ENCODE data around the gene POU4F3.

The POU4F3 gene

DNA sequence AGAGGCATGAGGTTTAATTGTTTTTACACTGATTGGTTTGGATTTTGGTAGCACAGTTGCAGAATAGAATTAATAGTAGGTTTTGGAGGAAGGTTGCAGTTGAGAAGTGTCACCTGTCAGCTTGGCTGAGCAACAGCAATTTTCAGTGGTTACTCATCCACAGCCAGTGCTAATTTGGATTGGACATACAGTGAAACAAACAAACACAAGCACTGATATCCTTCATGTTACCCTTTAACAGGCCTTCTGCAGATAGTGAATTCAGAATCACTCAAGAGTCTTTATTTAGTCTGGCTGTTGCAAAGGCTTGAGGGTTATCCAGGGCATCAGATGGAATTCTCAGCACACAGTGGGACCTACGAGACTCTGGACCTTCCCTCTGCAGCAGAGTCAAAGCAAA lies 31.8 kb upstream of the POU4F3 start:
- in situ Hi-C loops (cut with HindIII; ENCODE audit: low sequenced_read_pairs), result no loop called here
- TF ChIP-seq, protein P1, sequence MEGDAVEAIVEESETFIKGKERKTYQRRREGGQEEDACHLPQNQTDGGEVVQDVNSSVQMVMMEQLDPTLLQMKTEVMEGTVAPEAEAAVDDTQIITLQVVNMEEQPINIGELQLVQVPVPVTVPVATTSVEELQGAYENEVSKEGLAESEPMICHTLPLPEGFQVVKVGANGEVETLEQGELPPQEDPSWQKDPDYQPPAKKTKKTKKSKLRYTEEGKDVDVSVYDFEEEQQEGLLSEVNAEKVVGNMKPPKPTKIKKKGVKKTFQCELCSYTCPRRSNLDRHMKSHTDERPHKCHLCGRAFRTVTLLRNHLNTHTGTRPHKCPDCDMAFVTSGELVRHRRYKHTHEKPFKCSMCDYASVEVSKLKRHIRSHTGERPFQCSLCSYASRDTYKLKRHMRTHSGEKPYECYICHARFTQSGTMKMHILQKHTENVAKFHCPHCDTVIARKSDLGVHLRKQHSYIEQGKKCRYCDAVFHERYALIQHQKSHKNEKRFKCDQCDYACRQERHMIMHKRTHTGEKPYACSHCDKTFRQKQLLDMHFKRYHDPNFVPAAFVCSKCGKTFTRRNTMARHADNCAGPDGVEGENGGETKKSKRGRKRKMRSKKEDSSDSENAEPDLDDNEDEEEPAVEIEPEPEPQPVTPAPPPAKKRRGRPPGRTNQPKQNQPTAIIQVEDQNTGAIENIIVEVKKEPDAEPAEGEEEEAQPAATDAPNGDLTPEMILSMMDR (IDR thresholded peaks at IDR 0.05; ENCODE audit: low read depth, low read length), result no peak
- no peak for DNase-seq (ENCODE audit: low read depth, low spot score)
- H3K4me3 ChIP-seq (ENCODE audit: low read depth, low read length), result no peak overlapping the region

- in situ Hi-C loops (cut with HindIII; ENCODE audit: low sequenced_read_pairs), result no loop called here
- no peak for DNase-seq (ENCODE audit: low read depth, low spot score)
- TF ChIP-seq, protein P1 (IDR thresholded peaks at IDR 0.05; ENCODE audit: low read depth, low read length), result no peak
- no peak overlapping the region for H3K4me3 ChIP-seq (ENCODE audit: low read depth, low read length)
Observed at GRCh38 chr5:146307796-146308195, 30.8 kb upstream of the POU4F3 start.

DNA sequence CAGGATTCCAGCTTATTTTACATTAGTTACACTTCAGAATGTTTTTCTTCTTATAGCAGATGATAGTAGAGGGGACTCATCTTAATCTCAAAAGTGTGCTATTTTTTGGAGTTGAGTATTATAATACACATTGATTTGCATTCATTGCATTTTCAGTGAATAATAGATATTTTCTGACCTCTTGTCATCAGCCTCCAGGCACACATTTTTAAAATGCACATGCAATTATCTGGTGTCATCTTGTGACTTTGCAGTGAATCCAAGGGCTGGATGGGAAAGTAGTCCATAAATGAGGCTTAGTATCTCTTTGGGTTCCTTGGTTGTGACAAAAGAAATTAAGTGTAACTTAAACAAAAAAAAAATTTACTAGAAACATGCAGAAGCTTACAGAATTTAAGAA lies 28.1 kb upstream of the POU4F3 start:
- in situ Hi-C loops (cut with HindIII; ENCODE audit: low sequenced_read_pairs), result no loop called here
- TF ChIP-seq, protein P1 (IDR thresholded peaks at IDR 0.05; ENCODE audit: low read depth, low read length), result no peak
- H3K4me3 ChIP-seq (ENCODE audit: low read depth, low read length), result no peak overlapping the region
- DNase-seq (ENCODE audit: low read depth, low spot score), result no peak

DNA sequence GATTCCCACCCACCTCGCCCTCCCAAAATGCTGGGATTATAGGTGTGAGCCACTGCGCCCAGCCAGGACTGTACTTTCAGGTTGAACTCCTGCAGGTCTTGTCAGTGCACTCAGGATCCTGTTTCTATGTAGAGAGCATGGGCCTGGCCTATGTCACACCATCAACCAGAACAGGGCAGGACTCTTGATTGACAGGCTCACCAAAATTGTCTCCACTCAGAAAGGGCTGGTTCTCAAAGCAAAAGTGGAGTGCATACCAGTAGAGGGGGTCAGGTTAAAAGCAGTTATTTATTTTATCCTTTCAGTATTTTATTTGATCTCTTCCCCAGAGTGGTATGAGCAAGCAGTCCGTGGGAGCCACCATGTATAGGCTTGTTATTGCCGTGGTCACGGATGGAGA lies 27.4 kb upstream of the POU4F3 start:
- TF ChIP-seq, protein P1 (IDR thresholded peaks at IDR 0.05; ENCODE audit: low read depth, low read length), result no peak
- in situ Hi-C loops (cut with HindIII; ENCODE audit: low sequenced_read_pairs), result no loop called here
- H3K4me3 ChIP-seq (ENCODE audit: low read depth, low read length), result no peak overlapping the region
- no peak for DNase-seq (ENCODE audit: low read depth, low spot score)

DNA sequence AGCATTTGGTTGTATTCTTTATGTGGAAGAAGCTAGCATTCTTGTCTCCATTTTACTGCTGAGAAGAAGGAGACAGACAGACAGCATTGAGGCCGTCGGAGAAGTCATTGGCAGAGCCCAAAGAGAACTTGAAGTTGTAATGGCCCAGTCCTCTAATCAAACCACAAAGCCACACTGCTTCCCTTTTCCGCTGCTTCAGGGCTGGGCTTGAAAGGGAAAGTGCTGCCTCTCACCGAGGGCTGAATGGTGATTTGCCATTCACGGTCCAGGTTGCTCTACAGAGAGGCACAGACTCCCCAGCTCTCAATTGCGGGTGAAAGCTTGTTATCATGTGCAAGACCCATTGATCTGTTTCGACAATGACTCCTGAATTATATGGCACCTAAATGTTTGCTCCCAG lies 25.6 kb upstream of the POU4F3 start:
- no peak overlapping the region for H3K4me3 ChIP-seq (ENCODE audit: low read depth, low read length)
- DNase-seq (ENCODE audit: low read depth, low spot score), result no peak
- in situ Hi-C loops (cut with HindIII; ENCODE audit: low sequenced_read_pairs), result no loop called here
- TF ChIP-seq, protein P1 (IDR thresholded peaks at IDR 0.05; ENCODE audit: low read depth, low read length), result no peak

DNA sequence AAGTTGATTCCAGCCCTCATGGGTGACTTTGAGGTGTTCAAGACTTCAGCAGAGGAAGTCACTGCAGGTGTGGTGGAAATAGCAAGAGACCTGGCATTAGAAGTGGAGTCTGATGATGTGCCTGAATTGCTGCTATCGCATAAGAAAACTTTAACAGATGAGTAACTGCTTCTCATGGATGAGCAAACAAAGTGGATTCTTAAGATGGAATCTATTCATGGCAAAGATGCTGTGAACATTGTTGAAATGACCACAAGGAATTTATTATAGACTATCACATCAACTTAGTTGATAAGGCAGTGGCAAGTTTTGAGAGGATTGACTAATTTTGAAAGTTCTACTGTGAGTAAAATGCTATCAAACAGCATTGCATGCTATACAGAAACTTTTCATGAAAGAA lies 17.1 kb upstream of the POU4F3 start:
- in situ Hi-C loops (cut with HindIII; ENCODE audit: low sequenced_read_pairs), result no loop called here
- DNase-seq (ENCODE audit: low read depth, low spot score), result no peak
- no peak overlapping the region for H3K4me3 ChIP-seq (ENCODE audit: low read depth, low read length)
- TF ChIP-seq, protein P1 (IDR thresholded peaks at IDR 0.05; ENCODE audit: low read depth, low read length), result no peak

Measured in astrocyte of the spinal cord (primary cell).